GM12865 (cell line): ENCODE data around the gene ACKR2.

Source experiments
- DNase-seq: peaks from one replicate; pipeline ENCODE4 v3.0.0; 2010; ENCODE audit warnings: low read depth
- H3K4me3 ChIP-seq: 2 replicates; pipeline ENCODE4 v1.5.1; 2011; ENCODE audit warnings: mild to moderate bottlenecking, low read depth, low read length, control low read depth
- TF ChIP-seq, protein P1 (sequence below): IDR thresholded peaks from 2 replicates; pipeline ENCODE4 v1.5.1; 2011; ENCODE audit warnings: low read length, control low read depth, low read depth, inconsistent platforms; ENCODE audit not compliant: insufficient read depth; ENCODE audit errors: missing control alignments

Gene ACKR2

GRCh38 chr3:42855219-42855546 lies 45.9 kb downstream of the ACKR2 start:
- TF ChIP-seq, protein P1, sequence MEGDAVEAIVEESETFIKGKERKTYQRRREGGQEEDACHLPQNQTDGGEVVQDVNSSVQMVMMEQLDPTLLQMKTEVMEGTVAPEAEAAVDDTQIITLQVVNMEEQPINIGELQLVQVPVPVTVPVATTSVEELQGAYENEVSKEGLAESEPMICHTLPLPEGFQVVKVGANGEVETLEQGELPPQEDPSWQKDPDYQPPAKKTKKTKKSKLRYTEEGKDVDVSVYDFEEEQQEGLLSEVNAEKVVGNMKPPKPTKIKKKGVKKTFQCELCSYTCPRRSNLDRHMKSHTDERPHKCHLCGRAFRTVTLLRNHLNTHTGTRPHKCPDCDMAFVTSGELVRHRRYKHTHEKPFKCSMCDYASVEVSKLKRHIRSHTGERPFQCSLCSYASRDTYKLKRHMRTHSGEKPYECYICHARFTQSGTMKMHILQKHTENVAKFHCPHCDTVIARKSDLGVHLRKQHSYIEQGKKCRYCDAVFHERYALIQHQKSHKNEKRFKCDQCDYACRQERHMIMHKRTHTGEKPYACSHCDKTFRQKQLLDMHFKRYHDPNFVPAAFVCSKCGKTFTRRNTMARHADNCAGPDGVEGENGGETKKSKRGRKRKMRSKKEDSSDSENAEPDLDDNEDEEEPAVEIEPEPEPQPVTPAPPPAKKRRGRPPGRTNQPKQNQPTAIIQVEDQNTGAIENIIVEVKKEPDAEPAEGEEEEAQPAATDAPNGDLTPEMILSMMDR, result no peak
- DNase-seq, result no peak
- H3K4me3 ChIP-seq, result no peak overlapping the region

DNA sequence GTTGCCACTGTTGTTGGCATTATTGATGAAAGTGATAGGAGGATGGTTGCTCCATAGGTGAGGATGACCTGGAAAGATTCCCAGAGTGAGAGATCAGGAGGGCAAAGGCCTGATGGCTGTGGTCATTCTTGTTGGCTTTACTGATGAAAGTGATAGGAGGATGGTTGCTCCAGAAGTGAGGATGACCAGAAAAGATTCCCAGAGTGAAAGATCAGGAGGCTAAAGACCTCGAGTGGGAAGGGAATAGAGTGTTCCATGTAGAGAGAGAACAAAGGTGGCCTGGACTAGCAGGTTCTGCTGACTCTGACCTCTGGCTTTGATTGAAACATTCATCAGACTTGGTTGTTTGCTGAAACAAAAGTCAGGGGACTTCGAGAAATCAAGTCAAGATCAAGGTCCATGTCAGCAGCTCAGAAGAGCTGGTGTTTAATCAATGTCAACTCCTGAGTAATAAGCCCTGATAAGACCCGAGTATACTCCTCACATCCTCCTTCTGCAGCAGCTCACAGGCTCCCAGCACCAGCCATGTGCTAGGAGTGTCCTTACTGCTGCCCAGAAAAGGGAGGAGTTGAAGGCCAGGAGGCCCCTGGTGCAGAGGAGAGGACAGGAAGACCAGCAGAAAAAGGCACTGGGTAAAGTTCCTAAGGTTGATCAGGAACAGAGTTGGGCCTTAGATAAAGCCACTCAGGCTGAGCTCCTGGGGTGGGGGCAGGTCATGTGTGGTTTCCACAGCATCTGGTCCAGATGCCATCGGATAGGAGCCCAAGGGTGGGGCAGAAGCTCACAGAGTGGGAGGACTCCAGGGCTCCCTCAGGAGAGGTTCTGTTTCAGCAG lies 46.5 kb downstream of the ACKR2 start:
- TF ChIP-seq, protein P1, result no peak
- no peak for DNase-seq
- H3K4me3 ChIP-seq, result no peak overlapping the region

DNA sequence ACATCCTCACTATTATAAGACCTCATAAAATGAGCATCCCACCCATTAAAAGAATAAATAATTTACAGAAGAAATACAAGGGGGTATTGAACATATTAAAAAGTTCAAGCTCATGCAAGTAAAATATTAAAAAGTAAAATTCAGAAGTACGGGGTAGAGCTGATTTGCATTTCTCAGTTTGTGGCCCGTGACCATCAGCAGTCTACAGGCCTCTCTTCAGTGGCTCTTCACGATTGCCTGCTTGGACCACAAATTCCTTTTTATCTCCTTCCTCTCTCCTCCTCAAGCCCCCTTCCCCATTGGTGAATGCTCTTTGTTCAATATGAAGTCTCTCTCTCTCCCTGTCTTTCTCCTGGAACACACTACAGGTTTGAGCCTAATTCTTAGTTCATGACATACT lies 47.3 kb downstream of the ACKR2 start:
- no peak overlapping the region for H3K4me3 ChIP-seq

GRCh38 chr3:42864321-42864950 lies 55.2 kb downstream of the ACKR2 start:
- TF ChIP-seq, protein P1, result no peak
- no peak for DNase-seq
- H3K4me3 ChIP-seq, result no peak overlapping the region

More for the DNA sequence above, 47.3 kb downstream of the ACKR2 start:
- DNase-seq, result no peak
- TF ChIP-seq, protein P1, result no peak

DNA sequence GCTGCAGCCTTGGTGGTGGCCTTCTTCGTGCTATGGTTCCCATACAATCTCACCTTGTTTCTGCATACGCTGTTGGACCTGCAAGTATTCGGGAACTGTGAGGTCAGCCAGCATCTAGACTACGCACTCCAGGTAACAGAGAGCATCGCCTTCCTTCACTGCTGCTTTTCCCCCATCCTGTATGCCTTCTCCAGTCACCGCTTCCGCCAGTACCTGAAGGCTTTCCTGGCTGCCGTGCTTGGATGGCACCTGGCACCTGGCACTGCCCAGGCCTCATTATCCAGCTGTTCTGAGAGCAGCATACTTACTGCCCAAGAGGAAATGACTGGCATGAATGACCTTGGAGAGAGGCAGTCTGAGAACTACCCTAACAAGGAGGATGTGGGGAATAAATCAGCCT lies 56.0 kb downstream of the ACKR2 start:
- TF ChIP-seq, protein P1, result no peak
- DNase-seq, result no peak

GRCh38 chr3:42867138-42867537 lies 57.9 kb downstream of the ACKR2 start:
- TF ChIP-seq, protein P1, result no peak
- DNase-seq, result no peak
- no peak overlapping the region for H3K4me3 ChIP-seq

More for the DNA sequence above, 56.0 kb downstream of the ACKR2 start:
- no peak overlapping the region for H3K4me3 ChIP-seq

DNA sequence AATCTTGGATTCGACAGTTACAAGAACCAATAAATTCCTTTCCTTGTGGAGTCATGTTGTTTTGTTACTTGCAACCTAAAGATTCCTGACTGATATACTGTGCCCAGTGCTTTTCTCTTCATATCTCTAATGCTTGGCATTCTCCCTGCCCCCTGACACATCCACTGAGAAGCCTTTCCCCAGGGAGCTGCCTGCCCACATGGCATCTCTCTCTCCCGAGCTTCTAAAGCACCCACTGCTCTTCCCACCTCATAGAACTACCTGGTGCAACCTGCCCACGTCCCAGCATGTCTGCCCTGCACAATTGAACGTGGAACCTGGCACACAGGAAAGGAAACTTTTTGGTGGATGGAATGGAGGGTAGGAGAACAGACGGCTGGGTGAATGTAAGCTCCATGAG lies 59.6 kb downstream of the ACKR2 start:
- DNase-seq, result no peak
- TF ChIP-seq, protein P1, result no peak
- no peak overlapping the region for H3K4me3 ChIP-seq
